ENCODE measurements around the gene CHST8. TPM values are rescaled to one million over a fixed set of nuclear protein-coding genes. Genes with fewer than 3 reads are reported as not detected.
"Not testable (repeated sequence)": the region's sequence is repeated elsewhere in the genome, so short reads cannot be mapped to it uniquely, and the experiment has no call there.

The CHST8 gene
- total and polyA plus RNA-seq, 2 donors from 2014 or later: 0.28 TPM; not detected in 1

- DNase-seq: no peak
- peaks cover 0 to 3% (median 0%) of the 10 kb centered on the region in 3 donors for H3K9me3 ChIP-seq (ENCODE audit: control insufficient read depth in 2 of 3, insufficient read depth in 1 of 3, low read length in 3 of 3)
- no peak for FAIRE-seq
- no peak overlapping the region for H3K9ac ChIP-seq (ENCODE audit: low read length in 3 of 3)
- TF ChIP-seq CTCF (IDR thresholded peaks at IDR 0.05; ENCODE audit: borderline replicate concordance, extremely low read depth, insufficient read depth): no peak
- no peak overlapping the region for H3K27ac ChIP-seq (ENCODE audit: low read depth in 2 of 2, low read length in 2 of 2)
- intact Hi-C loops (cut with DNase I): no loop called here
- no peaks in the 10 kb centered on the region for H3K36me3 ChIP-seq (ENCODE audit: control insufficient read depth in 2 of 3, insufficient read depth in 3 of 3, low read length in 3 of 3)
- no peaks in the 10 kb centered on the region for H3K4me1 ChIP-seq (ENCODE audit: control insufficient read depth in 2 of 3, insufficient read depth in 2 of 3, low read depth in 1 of 3, low read length in 3 of 3)
- no peaks in the 10 kb centered on the region for H3K27me3 ChIP-seq (ENCODE audit: control insufficient read depth, insufficient read depth, low read length)
- H3K4me3 ChIP-seq (ENCODE audit: low read length in 3 of 3): no peak overlapping the region
Observed at GRCh38 chr19:33612928-33613619, 8.7 kb upstream of the CHST8 start.

GRCh38 chr19:33613620-33614000 lies 8.1 kb upstream of the CHST8 start:
- Histone ChIP-seq H3K36me3 (ENCODE audit: control insufficient read depth in 2 of 3, insufficient read depth in 3 of 3, low read length in 3 of 3) (no peaks in the 10 kb centered on the region), H3K9ac (ENCODE audit: low read length in 3 of 3) (no peak overlapping the region), H3K4me1 (ENCODE audit: control insufficient read depth in 2 of 3, insufficient read depth in 2 of 3, low read depth in 1 of 3, low read length in 3 of 3) (no peaks in the 10 kb centered on the region), H3K9me3 (ENCODE audit: control insufficient read depth in 2 of 3, insufficient read depth in 1 of 3, low read length in 3 of 3) (peaks cover 0 to 3% (median 0%) of the 10 kb centered on the region in 3 donors), H3K27ac (ENCODE audit: low read depth in 2 of 2, low read length in 2 of 2) (no peak overlapping the region), H3K27me3 (ENCODE audit: control insufficient read depth, insufficient read depth, low read length) (no peaks in the 10 kb centered on the region), H3K4me3 (ENCODE audit: low read length in 3 of 3) (no peak overlapping the region)
- no peak for DNase-seq
- no peak for TF ChIP-seq CTCF (IDR thresholded peaks at IDR 0.05; ENCODE audit: borderline replicate concordance, extremely low read depth, insufficient read depth)
- intact Hi-C loops (cut with DNase I): no loop called here
- no peak for FAIRE-seq

GRCh38 chr19:33616346-33616745 lies 5.4 kb upstream of the CHST8 start:
- Histone ChIP-seq H3K27me3 (ENCODE audit: control insufficient read depth, insufficient read depth, low read length) (peaks cover 15% of the 10 kb centered on the region), H3K27ac (ENCODE audit: low read depth in 2 of 2, low read length in 2 of 2) (no peak overlapping the region), H3K36me3 (ENCODE audit: control insufficient read depth in 2 of 3, insufficient read depth in 3 of 3, low read length in 3 of 3) (no peaks in the 10 kb centered on the region), H3K9me3 (ENCODE audit: control insufficient read depth in 2 of 3, insufficient read depth in 1 of 3, low read length in 3 of 3) (no peaks in the 10 kb centered on the region), H3K4me3 (ENCODE audit: low read length in 3 of 3) (no peak overlapping the region), H3K4me1 (ENCODE audit: control insufficient read depth in 2 of 3, insufficient read depth in 2 of 3, low read depth in 1 of 3, low read length in 3 of 3) (no peaks in the 10 kb centered on the region), H3K9ac (ENCODE audit: low read length in 3 of 3) (no peak overlapping the region)
- FAIRE-seq (no peak), DNase-seq (no peak)
- TF ChIP-seq CTCF (IDR thresholded peaks at IDR 0.05; ENCODE audit: borderline replicate concordance, extremely low read depth, insufficient read depth): no peak
- intact Hi-C loops (cut with DNase I): no loop called here

GRCh38 chr19:33616857-33617256 lies 4.9 kb upstream of the CHST8 start:
- intact Hi-C loops (cut with DNase I): no loop called here
- no peak for FAIRE-seq

GRCh38 chr19:33618363-33618762 lies 3.4 kb upstream of the CHST8 start:
- intact Hi-C loops (cut with DNase I); H3K4me1 ChIP-seq (ENCODE audit: control insufficient read depth in 2 of 3, insufficient read depth in 2 of 3, low read depth in 1 of 3, low read length in 3 of 3); H3K9ac ChIP-seq (ENCODE audit: low read length in 3 of 3); H3K4me3 ChIP-seq (ENCODE audit: low read length in 3 of 3); H3K36me3 ChIP-seq (ENCODE audit: control insufficient read depth in 2 of 3, insufficient read depth in 3 of 3, low read length in 3 of 3); H3K9me3 ChIP-seq (ENCODE audit: control insufficient read depth in 2 of 3, insufficient read depth in 1 of 3, low read length in 3 of 3); FAIRE-seq; DNase-seq; H3K27ac ChIP-seq (ENCODE audit: low read depth in 2 of 2, low read length in 2 of 2): not testable (repeated sequence)
- H3K27me3 ChIP-seq (ENCODE audit: control insufficient read depth, insufficient read depth, low read length): peaks cover 16% of the 10 kb centered on the region

More at GRCh38 chr19:33616857-33617256, 4.9 kb upstream of the CHST8 start:
- no peak for TF ChIP-seq CTCF (IDR thresholded peaks at IDR 0.05; ENCODE audit: borderline replicate concordance, extremely low read depth, insufficient read depth)
- Histone ChIP-seq H3K9ac (ENCODE audit: low read length in 3 of 3) (no peak overlapping the region), H3K27me3 (ENCODE audit: control insufficient read depth, insufficient read depth, low read length) (peaks cover 15% of the 10 kb centered on the region), H3K9me3 (ENCODE audit: control insufficient read depth in 2 of 3, insufficient read depth in 1 of 3, low read length in 3 of 3) (no peaks in the 10 kb centered on the region), H3K36me3 (ENCODE audit: control insufficient read depth in 2 of 3, insufficient read depth in 3 of 3, low read length in 3 of 3) (no peaks in the 10 kb centered on the region), H3K27ac (ENCODE audit: low read depth in 2 of 2, low read length in 2 of 2) (no peak overlapping the region), H3K4me3 (ENCODE audit: low read length in 3 of 3) (no peak overlapping the region), H3K4me1 (ENCODE audit: control insufficient read depth in 2 of 3, insufficient read depth in 2 of 3, low read depth in 1 of 3, low read length in 3 of 3) (no peaks in the 10 kb centered on the region)
- DNase-seq: no peak
